H9 (cell line): Measurements from ENCODE around the gene GGT6. TPM values are rescaled to one million over a fixed set of nuclear protein-coding genes. Genes with fewer than 3 reads are reported as not detected.

ENCODE experiments used
- DNase-seq: peaks from one replicate; pipeline ENCODE4 v3.0.0-alpha.2; 2017
- H2AFZ ChIP-seq: one replicate; pipeline ENCODE4 v1.6.1; 2013; ENCODE audit warnings: mild to moderate bottlenecking, low read length, control low read depth, moderate library complexity
- H2AK5ac ChIP-seq: 2 replicates; pipeline ENCODE4 v1.6.1; 2013; ENCODE audit warnings: low read length, control low read depth, mixed read lengths; ENCODE audit not compliant: insufficient read length
- H2BK120ac ChIP-seq: one replicate; pipeline ENCODE4 v1.6.1; 2013; ENCODE audit warnings: low read depth, mild to moderate bottlenecking, low read length, control low read depth, inconsistent platforms; ENCODE audit not compliant: poor library complexity, severe bottlenecking
- H2BK12ac ChIP-seq: 2 replicates; pipeline ENCODE4 v1.6.1; 2013; ENCODE audit warnings: low read length, control low read depth, mixed read lengths, low read depth; ENCODE audit not compliant: insufficient read length
- H2BK15ac ChIP-seq: 2 replicates; pipeline ENCODE4 v1.6.1; 2013; ENCODE audit warnings: low read depth, low read length, control low read depth
- H2BK20ac ChIP-seq: one replicate; pipeline ENCODE4 v1.6.1; 2013; ENCODE audit warnings: low read depth, mild to moderate bottlenecking, low read length, control low read depth, inconsistent platforms; ENCODE audit not compliant: poor library complexity, severe bottlenecking
- H2BK5ac ChIP-seq: 2 replicates; pipeline ENCODE4 v1.6.1; 2013; ENCODE audit warnings: low read length, control low read depth, mixed read lengths; ENCODE audit not compliant: insufficient read length
- H3K14ac ChIP-seq: 2 replicates; pipeline ENCODE4 v1.6.1; 2013; ENCODE audit warnings: low read length, control low read depth; ENCODE audit not compliant: insufficient read depth
- H3K18ac ChIP-seq: 2 replicates; pipeline ENCODE4 v1.6.1; 2013; ENCODE audit warnings: low read depth, mild to moderate bottlenecking, mixed read lengths, low read length, control low read depth; ENCODE audit not compliant: insufficient read length
- H3K23ac ChIP-seq: 2 replicates; pipeline ENCODE4 v1.6.1; 2013; ENCODE audit warnings: low read length, control low read depth, mixed read lengths, low read depth; ENCODE audit not compliant: insufficient read length
- H3K23me2 ChIP-seq: 2 replicates; pipeline ENCODE4 v1.6.1; 2013; ENCODE audit warnings: low read depth, mild to moderate bottlenecking, mixed read lengths, low read length, control low read depth; ENCODE audit not compliant: insufficient read length, poor library complexity, severe bottlenecking
- H3K27ac ChIP-seq: 2 replicates; pipeline ENCODE4 v1.5.1; 2013; ENCODE audit warnings: low read length, control low read depth, mixed read lengths, low read depth; ENCODE audit not compliant: insufficient read length
- H3K27me3 ChIP-seq: 2 replicates; pipeline ENCODE4 v1.6.1; 2013; ENCODE audit warnings: low read length, control low read depth, inconsistent platforms; ENCODE audit not compliant: insufficient read depth
- H3K4ac ChIP-seq: 2 replicates; pipeline ENCODE4 v1.6.1; 2013; ENCODE audit warnings: low read depth, mild to moderate bottlenecking, control low read depth, inconsistent platforms, low read length, moderate library complexity
- H3K4me1 ChIP-seq: 2 replicates; pipeline ENCODE4 v1.6.1; 2013; ENCODE audit warnings: low read length, control low read depth, inconsistent platforms; ENCODE audit not compliant: insufficient read depth
- H3K4me2 ChIP-seq: 2 replicates; pipeline ENCODE4 v1.6.1; 2013; ENCODE audit warnings: low read length, control low read depth, mixed read lengths; ENCODE audit not compliant: insufficient read length, insufficient read depth
- H3K56ac ChIP-seq: 2 replicates; pipeline ENCODE4 v1.6.1; 2013; ENCODE audit warnings: low read depth, mild to moderate bottlenecking, mixed read lengths, low read length, control low read depth; ENCODE audit not compliant: insufficient read length
- H3K79me1 ChIP-seq: 2 replicates; pipeline ENCODE4 v1.6.1; 2013; ENCODE audit warnings: low read depth, mild to moderate bottlenecking, moderate library complexity, low read length, control low read depth, inconsistent platforms; ENCODE audit not compliant: insufficient read depth, poor library complexity, severe bottlenecking
- H3K79me2 ChIP-seq: 2 replicates; pipeline ENCODE4 v1.6.1; 2013; ENCODE audit warnings: low read length, control low read depth, inconsistent platforms; ENCODE audit not compliant: insufficient read depth
- H3K9ac ChIP-seq: 2 replicates; pipeline ENCODE4 v1.6.1; 2013; ENCODE audit warnings: low read length, control low read depth, mixed read lengths; ENCODE audit not compliant: insufficient read length; ENCODE audit errors: extremely low read depth
- H3K9me3 ChIP-seq: one replicate; pipeline ENCODE4 v1.6.1; 2013; ENCODE audit warnings: low read depth, low read length, inconsistent platforms; ENCODE audit not compliant: control insufficient read depth
- H3T11ph ChIP-seq: one replicate; pipeline ENCODE4 v1.6.1; 2013; ENCODE audit warnings: mild to moderate bottlenecking, low read length, control low read depth, inconsistent platforms
- H4K20me1 ChIP-seq: one replicate; pipeline ENCODE4 v1.6.1; 2013; ENCODE audit not compliant: control insufficient read depth, insufficient read length, insufficient read depth
- H4K5ac ChIP-seq: 2 replicates; pipeline ENCODE4 v1.6.1; 2013; ENCODE audit warnings: low read depth, mild to moderate bottlenecking, mixed read lengths, low read length, control low read depth; ENCODE audit not compliant: insufficient read length
- H4K8ac ChIP-seq: replicated peaks from 2 replicates; pipeline ENCODE4 v1.6.1; 2013; ENCODE audit warnings: low read length, control low read depth, mixed read lengths, low read depth; ENCODE audit not compliant: insufficient read length
- H4K91ac ChIP-seq: 2 replicates; pipeline ENCODE4 v1.6.1; 2013; ENCODE audit warnings: low read depth, mild to moderate bottlenecking, moderate library complexity, mixed read lengths, low read length, control low read depth; ENCODE audit not compliant: insufficient read length
- H3K27ac Mint-ChIP-seq, 3 experiments: 2 replicates in 2 of 3; 3 replicates in 1 of 3; pipeline ENCODE4 v1.8.0; 2020 to 2021; ENCODE audit warnings: mixed read lengths in 3 of 3, mild to moderate bottlenecking in 1 of 3, moderate library complexity in 1 of 3
- H3K27me3 Mint-ChIP-seq: 2 replicates; pipeline ENCODE4 v1.8.0; 2021; ENCODE audit warnings: low read depth, mild to moderate bottlenecking, moderate library complexity, mixed read lengths
- H3K36me3 Mint-ChIP-seq, 3 experiments: 2 replicates in 2 of 3; 3 replicates in 1 of 3; pipeline ENCODE4 v1.8.0; 2020 to 2021; ENCODE audit warnings: low read depth in 3 of 3, mixed read lengths in 3 of 3; ENCODE audit not compliant: insufficient read depth in 1 of 3
- H3K4me1 Mint-ChIP-seq, 2 experiments: 2 replicates each; pipeline ENCODE4 v1.8.0; 2020; ENCODE audit warnings: mixed read lengths in 2 of 2
- H3K4me3 Mint-ChIP-seq, 2 experiments: 2 replicates in 1 of 2; 3 replicates in 1 of 2; pipeline ENCODE4 v1.8.0; 2020 to 2021; ENCODE audit warnings: mild to moderate bottlenecking in 2 of 2, mixed read lengths in 2 of 2, moderate library complexity in 1 of 2
- H3K9me3 Mint-ChIP-seq, 2 experiments: 2 replicates in 1 of 2; 3 replicates in 1 of 2; pipeline ENCODE4 v1.8.0; 2020; ENCODE audit warnings: mild to moderate bottlenecking in 2 of 2, mixed read lengths in 2 of 2, moderate library complexity in 1 of 2
- WGBS: extraction: QIAGEN DNeasy Blood & Tissue Kit; methylation state at CpG from one replicate; pipeline ENCODE4 v1.1.7; 2013; ENCODE audit warnings: missing lambda C conversion rate, low lambda C conversion rate, mixed read lengths; ENCODE audit not compliant: insufficient read length; ENCODE audit errors: extremely low coverage; 5-methylcytosine and 5-hydroxymethylcytosine counted together
- total RNA-seq: library from RNA; stranded (reverse); gene quantifications from 2 replicates; pipeline ENCODE4 v1.2.1, GENCODE V29; 2021
- TF ChIP-seq, protein P1 (sequence below): fragments of 200-600 bp; sonication (generic); conservative IDR thresholded peaks from 3 replicates; pipeline ENCODE4 v1.8.0; 2021; ENCODE audit warnings: antibody characterized with exemption, mild to moderate bottlenecking

The GGT6 gene
- total RNA-seq, 1 experiment from 2014 or later = 0.17 TPM

GRCh38 chr17:4548721-4549531 lies 11.5 kb downstream of the GGT6 start:
- Histone ChIP-seq H3K4ac (no peak overlapping the region), H2BK20ac (no peak overlapping the region), H4K91ac (no peak overlapping the region), H3K9ac (no peak overlapping the region), H3K27me3 (no peaks in the 10 kb centered on the region), H3K18ac (no peak overlapping the region), H2BK12ac (no peak overlapping the region), H3K9me3 (no peaks in the 10 kb centered on the region), H3K23me2 (peaks cover under 1% of the 10 kb centered on the region), H3T11ph (no peak overlapping the region), H2BK5ac (no peak overlapping the region), H3K79me1 (no peaks in the 10 kb centered on the region), H3K4me2 (no peak overlapping the region), H3K4me1 (no peaks in the 10 kb centered on the region), H3K56ac (no peak overlapping the region), H4K20me1 (peaks cover 3% of the 10 kb centered on the region), H2BK15ac (no peak overlapping the region), H3K14ac (no peak overlapping the region), H3K79me2 (no peaks in the 10 kb centered on the region), H3K27ac (no peak overlapping the region), H2AFZ (no peak overlapping the region), H2AK5ac (no peak overlapping the region), H3K23ac (no peak overlapping the region), H4K8ac (no peak overlapping the region), H2BK120ac (no peak overlapping the region), H4K5ac (no peak overlapping the region)
- Mint-ChIP-seq H3K27ac (0 out of 7 replicates have a peak overlapping the region, but pooled peaks of 1 of the 3 experiments have one; percentile 49), H3K4me3 (no peak overlapping the region; a peak in 1 of 5 replicates), H3K36me3 (peaks cover 43 to 87% (median 79%) of the 10 kb centered on the region in 3 experiments), H3K4me1 (peaks cover 3 to 5% of the 10 kb centered on the region in 2 experiments), H3K27me3 (no peaks in the 10 kb centered on the region), H3K9me3 (no peaks in the 10 kb centered on the region)
- WGBS = no CpG with 5 or more reads among the region's 24 CpGs
- TF ChIP-seq, protein P1, sequence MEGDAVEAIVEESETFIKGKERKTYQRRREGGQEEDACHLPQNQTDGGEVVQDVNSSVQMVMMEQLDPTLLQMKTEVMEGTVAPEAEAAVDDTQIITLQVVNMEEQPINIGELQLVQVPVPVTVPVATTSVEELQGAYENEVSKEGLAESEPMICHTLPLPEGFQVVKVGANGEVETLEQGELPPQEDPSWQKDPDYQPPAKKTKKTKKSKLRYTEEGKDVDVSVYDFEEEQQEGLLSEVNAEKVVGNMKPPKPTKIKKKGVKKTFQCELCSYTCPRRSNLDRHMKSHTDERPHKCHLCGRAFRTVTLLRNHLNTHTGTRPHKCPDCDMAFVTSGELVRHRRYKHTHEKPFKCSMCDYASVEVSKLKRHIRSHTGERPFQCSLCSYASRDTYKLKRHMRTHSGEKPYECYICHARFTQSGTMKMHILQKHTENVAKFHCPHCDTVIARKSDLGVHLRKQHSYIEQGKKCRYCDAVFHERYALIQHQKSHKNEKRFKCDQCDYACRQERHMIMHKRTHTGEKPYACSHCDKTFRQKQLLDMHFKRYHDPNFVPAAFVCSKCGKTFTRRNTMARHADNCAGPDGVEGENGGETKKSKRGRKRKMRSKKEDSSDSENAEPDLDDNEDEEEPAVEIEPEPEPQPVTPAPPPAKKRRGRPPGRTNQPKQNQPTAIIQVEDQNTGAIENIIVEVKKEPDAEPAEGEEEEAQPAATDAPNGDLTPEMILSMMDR = no peak
- DNase-seq = no peak
